HEK293T (cell line): ENCODE measurements around the gene NCF2.

Source experiments
- CTCF ChIA-PET: fragments of 350-600 bp; formaldehyde crosslinking; extraction: SDS; loops from one replicate; lab custom pipeline; 2021; ENCODE audit warnings: antibody characterized with exemption, inconsistent platforms; lab: Yijun Ruan, JAX
- POLR2A ChIA-PET: fragments of 350-600 bp; formaldehyde crosslinking; extraction: SDS; loops from one replicate; lab custom pipeline; 2020; ENCODE audit warnings: antibody characterized with exemption, inconsistent platforms; lab: Yijun Ruan, JAX
- DNase-seq: peaks from one replicate; pipeline ENCODE4 v3.0.0; 2012; ENCODE audit warnings: mixed read lengths; ENCODE audit errors: extremely low spot score
- ARNT ChIP-seq: fragments of 450-650 bp; IDR thresholded peaks from 2 replicates; pipeline ENCODE4 v1.6.1; 2017; ENCODE audit warnings: mild to moderate bottlenecking
- BHLHE40 ChIP-seq: fragments of 450-650 bp; IDR thresholded peaks from 2 replicates; pipeline ENCODE4 v1.6.1; 2016; ENCODE audit warnings: mild to moderate bottlenecking, moderate library complexity, borderline replicate concordance
- CTBP1 ChIP-seq: fragments of 450-650 bp; IDR thresholded peaks from 2 replicates; pipeline ENCODE4 v1.6.1; 2016; ENCODE audit warnings: borderline replicate concordance
- ELF4 ChIP-seq: fragments of 450-650 bp; IDR thresholded peaks from 2 replicates; pipeline ENCODE4 v1.6.1; 2017; ENCODE audit warnings: antibody characterized with exemption
- FOXA1 ChIP-seq: fragments of 450-650 bp; IDR thresholded peaks from 2 replicates; pipeline ENCODE4 v1.6.1; 2016; ENCODE audit warnings: mild to moderate bottlenecking
- FOXK2 ChIP-seq: fragments of 450-650 bp; IDR thresholded peaks from 2 replicates; pipeline ENCODE4 v1.6.1; 2016; ENCODE audit warnings: mild to moderate bottlenecking
- FOXM1 ChIP-seq: fragments of 450-650 bp; IDR thresholded peaks from 2 replicates; pipeline ENCODE4 v1.6.1; 2017; ENCODE audit warnings: mild to moderate bottlenecking, borderline replicate concordance
- HDGF ChIP-seq: fragments of 450-650 bp; IDR thresholded peaks from 2 replicates; pipeline ENCODE4 v1.6.1; 2017; ENCODE audit warnings: antibody characterized with exemption, borderline replicate concordance
- L3MBTL2 ChIP-seq: fragments of 450-650 bp; conservative IDR thresholded peaks from 2 replicates; pipeline ENCODE4 v1.6.1; 2016; ENCODE audit warnings: mild to moderate bottlenecking
- LEF1 ChIP-seq: fragments of 450-650 bp; IDR thresholded peaks from 2 replicates; pipeline ENCODE4 v1.6.1; 2017; ENCODE audit warnings: mild to moderate bottlenecking, borderline replicate concordance
- NFRKB ChIP-seq: fragments of 450-650 bp; IDR thresholded peaks from 2 replicates; pipeline ENCODE4 v1.6.1; 2016; ENCODE audit warnings: mild to moderate bottlenecking, moderate library complexity
- PKNOX1 ChIP-seq: fragments of 450-650 bp; IDR thresholded peaks from 2 replicates; pipeline ENCODE4 v1.6.1; 2016
- SP1 ChIP-seq: fragments of 450-650 bp; IDR thresholded peaks from 2 replicates; pipeline ENCODE4 v1.6.1; 2017
- SUZ12 ChIP-seq: fragments of 450-650 bp; IDR thresholded peaks from 2 replicates; pipeline ENCODE4 v1.6.1; 2016; ENCODE audit warnings: mild to moderate bottlenecking
- TARDBP ChIP-seq: fragments of 450-650 bp; IDR thresholded peaks from 2 replicates; pipeline ENCODE4 v1.6.1; 2016
- ZNF384 ChIP-seq: fragments of 450-650 bp; IDR thresholded peaks from 2 replicates; pipeline ENCODE4 v1.6.1; 2016

The NCF2 gene

DNA sequence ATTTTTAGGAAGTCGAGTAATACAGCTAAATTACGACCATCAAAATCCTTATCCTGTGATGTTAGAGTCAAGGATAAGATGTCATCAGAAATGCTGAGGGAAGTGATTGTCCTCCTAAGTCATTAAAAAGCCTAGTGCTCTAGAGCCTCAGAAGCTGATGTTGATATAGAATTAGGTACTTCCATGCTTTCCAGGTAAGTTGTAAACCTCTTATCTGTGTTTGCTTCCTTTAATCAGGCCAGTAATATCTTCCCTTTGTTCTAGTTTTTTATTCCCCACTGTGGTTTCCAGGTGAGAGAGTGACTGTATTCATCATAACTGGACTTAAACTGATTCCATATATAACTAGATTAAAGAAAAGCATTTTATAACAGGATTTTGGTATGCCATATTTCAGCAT is 73.5 kb downstream of the NCF2 start:
- ChIA-PET CTCF (no interaction called here), POLR2A (no interaction called here)
- TF ChIP-seq SP1 = no peak
- no peak for TF ChIP-seq LEF1
- TF ChIP-seq BHLHE40 = no peak
- TF ChIP-seq FOXM1 = no peak
- TF ChIP-seq FOXK2 = no peak
- TF ChIP-seq NFRKB = no peak
- TF ChIP-seq HDGF = no peak
- TF ChIP-seq ELF4 = no peak
- TF ChIP-seq TARDBP = no peak
- no peak for TF ChIP-seq PKNOX1
- no peak for TF ChIP-seq SUZ12
- TF ChIP-seq L3MBTL2 = no peak
- no peak for TF ChIP-seq ZNF384
- no peak for TF ChIP-seq FOXA1
- TF ChIP-seq CTBP1 = no peak
- TF ChIP-seq ARNT = no peak
- no peak for DNase-seq

DNA sequence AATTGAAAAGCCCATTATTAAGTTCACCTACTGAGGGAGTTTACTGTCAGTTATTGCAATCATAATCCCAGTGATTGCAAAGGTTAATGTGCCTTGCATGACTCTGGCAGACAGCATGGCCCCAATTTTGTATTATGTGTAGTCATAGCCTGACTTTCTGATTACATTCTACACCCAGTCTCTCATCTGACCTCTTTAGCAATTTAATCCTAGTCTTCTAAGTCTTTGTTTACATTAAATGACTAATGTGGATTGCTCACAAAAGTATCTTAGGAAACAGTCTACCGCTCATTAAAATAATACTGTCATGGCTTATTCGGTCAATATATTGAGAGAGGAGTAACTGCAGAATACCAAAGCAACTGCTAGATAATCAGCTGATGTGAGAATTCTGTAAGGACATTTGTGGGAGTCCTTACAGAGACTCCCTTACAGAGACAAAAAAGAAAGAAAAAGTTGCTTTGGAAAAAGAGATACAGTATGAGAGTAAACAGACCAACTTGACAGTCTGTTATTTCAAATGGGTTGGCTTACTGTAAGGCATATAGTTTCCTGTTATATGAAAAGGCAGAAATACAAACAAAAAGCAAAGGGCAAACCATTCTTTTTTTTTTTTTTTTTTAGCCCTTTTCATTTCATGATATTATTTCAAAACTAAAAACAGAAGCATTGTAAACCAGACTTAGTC is 75.1 kb downstream of the NCF2 start:
- CTCF ChIA-PET = no interaction called here
- POLR2A ChIA-PET = no interaction called here
- DNase-seq = no peak
- TF ChIP-seq TARDBP = no peak
- TF ChIP-seq LEF1 = no peak
- no peak for TF ChIP-seq SP1

DNA sequence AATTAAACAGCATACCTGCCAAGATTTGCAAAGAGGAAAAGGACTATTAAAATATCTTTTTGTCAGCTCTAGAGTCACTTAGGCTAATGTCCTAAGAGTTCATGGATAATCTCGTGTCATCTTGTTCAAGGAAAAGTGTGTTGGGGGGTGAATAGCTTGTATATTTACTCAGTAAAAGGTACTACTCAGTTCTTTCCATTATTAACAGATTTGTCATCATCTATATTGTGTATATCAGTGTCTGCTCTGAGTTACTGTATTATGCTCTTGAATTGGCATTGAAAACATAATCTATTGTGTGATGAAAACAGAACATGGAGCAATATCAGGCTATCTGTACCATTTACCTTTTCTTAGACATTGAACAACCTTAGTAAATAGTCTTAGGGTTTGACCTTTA is 76.0 kb downstream of the NCF2 start:
- ChIA-PET CTCF (no interaction called here), POLR2A (no interaction called here)
- TF ChIP-seq FOXM1 = no peak
- no peak for TF ChIP-seq FOXA1
- no peak for DNase-seq

GRCh38 chr1:183512450-183512849 is 77.8 kb downstream of the NCF2 start:
- no peak for DNase-seq
- TF ChIP-seq FOXK2 = no peak
- TF ChIP-seq ARNT = no peak
- no peak for TF ChIP-seq LEF1
- TF ChIP-seq SP1 = no peak
- no peak for TF ChIP-seq FOXA1
- no peak for TF ChIP-seq PKNOX1
- no peak for TF ChIP-seq TARDBP
- no peak for TF ChIP-seq FOXM1
- TF ChIP-seq ELF4 = no peak
- TF ChIP-seq L3MBTL2 = no peak
- no peak for TF ChIP-seq ZNF384
- no peak for TF ChIP-seq HDGF
- no peak for TF ChIP-seq CTBP1
- TF ChIP-seq NFRKB = no peak
- TF ChIP-seq BHLHE40 = no peak
- TF ChIP-seq SUZ12 = no peak
- ChIA-PET CTCF (no interaction called here), POLR2A (no interaction called here)

DNA sequence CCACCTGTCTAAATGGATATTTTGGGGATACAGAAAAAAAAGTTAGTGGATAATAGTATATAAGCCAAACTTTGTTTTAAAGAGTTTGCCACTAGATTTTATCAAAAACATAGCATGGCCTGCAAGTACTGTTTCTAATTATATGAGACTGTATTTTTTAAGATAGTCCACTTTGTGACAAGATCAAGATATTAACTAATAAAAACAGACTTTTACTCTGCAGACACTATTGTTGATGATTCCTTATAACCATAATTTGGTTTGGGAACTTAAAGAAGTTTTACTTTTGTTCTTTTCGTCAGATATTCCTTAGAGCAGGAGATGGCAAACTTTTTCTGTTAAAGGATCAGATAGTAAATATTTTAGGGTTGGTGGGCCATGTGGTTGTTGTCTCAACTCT is 81.6 kb downstream of the NCF2 start:
- ChIA-PET POLR2A (no interaction called here), CTCF (no interaction called here)

GRCh38 chr1:183506561-183506960 is 83.7 kb downstream of the NCF2 start:
- ChIA-PET POLR2A (no interaction called here), CTCF (no interaction called here)
- DNase-seq = no peak
- no peak for TF ChIP-seq LEF1
- TF ChIP-seq NFRKB = no peak
- TF ChIP-seq PKNOX1 = no peak
- no peak for TF ChIP-seq SP1
- no peak for TF ChIP-seq FOXM1
- TF ChIP-seq FOXA1 = no peak
- no peak for TF ChIP-seq FOXK2
- TF ChIP-seq BHLHE40 = no peak
- TF ChIP-seq ARNT = no peak
- no peak for TF ChIP-seq CTBP1
- TF ChIP-seq L3MBTL2 = no peak
- no peak for TF ChIP-seq TARDBP
- TF ChIP-seq SUZ12 = no peak

More for the DNA sequence above, 81.6 kb downstream of the NCF2 start:
- no peak for DNase-seq
- TF ChIP-seq SUZ12 (no peak), NFRKB (no peak), FOXM1 (no peak)
